PC-9 (cell line): ENCODE data around the gene WIPF1. TPM values are rescaled to one million over a fixed set of nuclear protein-coding genes. Genes with fewer than 3 reads are reported as not detected.

ENCODE experiments used
- BruUV-seq: library from RNA; stranded (reverse); fragments of 400-500 nt; replicated peaks from 2 replicates; lab custom pipeline; 2021; lab: Mats Ljungman, UMichigan
- CTCF ChIA-PET: fragments of 300-600 bp; sonication (Branson Sonifier 250); formaldehyde crosslinking; loops from one replicate; lab custom pipeline; 2022; ENCODE audit warnings: antibody characterized with exemption; lab: Charles Lee
- POLR2A ChIA-PET: fragments of 300-600 bp; sonication (Branson Sonifier 250); formaldehyde crosslinking; loops from one replicate; lab custom pipeline; 2022; ENCODE audit warnings: antibody characterized with exemption; ENCODE audit not compliant: unreplicated experiment; lab: Charles Lee
- DNase-seq, 2 experiments: peaks; one replicate each; pipeline versions ENCODE4 v3.0.0 to v3.0.0-alpha.2; 2015 to 2022; ENCODE audit warnings: mixed read lengths in 1 of 2
- H2AFZ ChIP-seq: fragments of 200-600 bp; sonication (generic); 2 replicates; pipeline ENCODE4 v1.8.1; 2017; ENCODE audit warnings: antibody characterized with exemption
- H3F3A ChIP-seq: fragments of 200-600 bp; sonication (generic); 2 replicates; pipeline ENCODE4 v1.8.1; 2017; ENCODE audit warnings: antibody characterized with exemption, mild to moderate bottlenecking, low read depth; ENCODE audit not compliant: insufficient read depth
- H3K27ac ChIP-seq: fragments of 200-600 bp; sonication (generic); 2 replicates; pipeline ENCODE4 v1.6.1; 2016; ENCODE audit warnings: mixed run types
- H3K27me3 ChIP-seq: fragments of 200-600 bp; sonication (generic); 2 replicates; pipeline ENCODE4 v1.6.1; 2016; ENCODE audit warnings: low read depth, mixed run types; ENCODE audit not compliant: insufficient read depth
- H3K36me3 ChIP-seq: fragments of 200-600 bp; sonication (generic); 2 replicates; pipeline ENCODE4 v1.6.1; 2016; ENCODE audit warnings: low read depth, mixed run types
- H3K4me1 ChIP-seq: fragments of 200-600 bp; sonication (generic); replicated peaks from 2 replicates; pipeline ENCODE4 v1.6.1; 2016; ENCODE audit warnings: mixed run types; ENCODE audit not compliant: insufficient read depth
- H3K4me2 ChIP-seq: fragments of 200-600 bp; sonication (generic); 2 replicates; pipeline ENCODE4 v1.6.1; 2017; ENCODE audit warnings: mixed run types
- H3K4me3 ChIP-seq: fragments of 200-600 bp; sonication (generic); 2 replicates; pipeline ENCODE4 v1.6.1; 2016; ENCODE audit warnings: mixed run types
- H3K79me2 ChIP-seq: fragments of 200-600 bp; sonication (generic); 2 replicates; pipeline ENCODE4 v1.6.1; 2017; ENCODE audit warnings: low read depth, mixed run types
- H3K9me2 ChIP-seq: fragments of 200-600 bp; sonication (generic); 2 replicates; pipeline ENCODE4 v1.8.1; 2017; ENCODE audit warnings: mild to moderate bottlenecking; ENCODE audit not compliant: insufficient read depth
- H3K9me3 ChIP-seq: fragments of 200-600 bp; sonication (generic); 2 replicates; pipeline ENCODE4 v1.8.1; 2016; ENCODE audit warnings: low read depth; ENCODE audit not compliant: insufficient read depth
- H4K20me1 ChIP-seq: fragments of 200-600 bp; sonication (generic); 2 replicates; pipeline ENCODE4 v1.8.1; 2017; ENCODE audit not compliant: insufficient read depth
- CTCF ChIP-seq: fragments of 200-600 bp; sonication (generic); conservative IDR thresholded peaks from 2 replicates; pipeline ENCODE4 v1.6.1; 2017; ENCODE audit warnings: mixed run types, antibody characterized with exemption, mild to moderate bottlenecking, moderate library complexity
- EZH2 ChIP-seq: fragments of 200-600 bp; sonication (generic); IDR thresholded peaks from 2 replicates; pipeline ENCODE4 v1.8.0; 2017; ENCODE audit warnings: antibody characterized with exemption, low read depth
- intact Hi-C: fragments of 100-400 bp; cut with micrococcal nuclease; formaldehyde crosslinking; loops from one replicate; pipeline ENCODE4 v1.10.0; 2022; ENCODE audit not compliant: unreplicated experiment
- total RNA-seq: library from RNA; stranded (reverse); gene quantifications from 2 replicates; pipeline ENCODE4 v1.2.3, GENCODE V29; 2021

The WIPF1 gene
- total RNA-seq, 1 experiment from 2014 or later = 0.46 TPM

DNA sequence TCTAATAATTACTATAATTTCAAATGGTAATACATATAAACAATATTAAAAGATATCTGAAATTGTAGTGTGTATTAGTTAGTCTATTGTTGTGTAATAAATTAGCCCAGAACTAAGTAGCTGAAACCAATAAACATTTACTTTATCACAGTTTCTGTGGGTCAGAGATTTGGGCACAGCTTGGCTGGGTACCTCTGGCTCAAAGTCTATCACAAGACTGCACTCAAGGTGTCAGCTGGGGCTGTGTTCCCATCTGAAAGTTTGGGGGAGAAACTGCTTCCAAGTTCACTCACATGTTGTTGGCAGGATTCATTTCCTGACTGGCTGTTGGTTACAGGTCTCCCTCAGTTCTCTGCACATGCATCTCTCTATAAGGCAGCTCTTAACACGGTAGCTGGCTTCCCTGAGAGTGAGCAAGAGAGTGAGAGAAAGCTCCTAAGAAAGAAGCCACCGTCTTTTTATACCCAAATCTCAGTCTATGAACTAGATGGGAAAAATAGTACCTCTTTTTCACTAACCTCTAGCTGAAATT lies 25.6 kb upstream of the WIPF1 start:
- no peak for TF ChIP-seq EZH2
- no peak for TF ChIP-seq CTCF
- intact Hi-C loops = no loop called here
- no peaks in the 10 kb centered on the region for H3K9me3 ChIP-seq
- H2AFZ ChIP-seq = no peak overlapping the region
- no peaks in the 10 kb centered on the region for H3K27me3 ChIP-seq
- no peak overlapping the region for H3K4me2 ChIP-seq
- H3K4me1 ChIP-seq = no peaks in the 10 kb centered on the region
- no peaks in the 10 kb centered on the region for H3K9me2 ChIP-seq
- no peaks in the 10 kb centered on the region for H4K20me1 ChIP-seq
- H3K36me3 ChIP-seq = no peaks in the 10 kb centered on the region
- CTCF ChIA-PET = interaction anchor here (0.6 kb wide), 2 partner anchors 75 to 455 kb away, joined by 3 read pairs; no protein-coding TSS in a partner anchor
- H3K27ac ChIP-seq = no peak overlapping the region
- no TSS peak for BruUV-seq
- H3K4me3 ChIP-seq = no peak overlapping the region
- H3K79me2 ChIP-seq = no peaks in the 10 kb centered on the region
- POLR2A ChIA-PET = no interaction called here
- H3F3A ChIP-seq = no peaks in the 10 kb centered on the region
- DNase-seq = no peak

DNA sequence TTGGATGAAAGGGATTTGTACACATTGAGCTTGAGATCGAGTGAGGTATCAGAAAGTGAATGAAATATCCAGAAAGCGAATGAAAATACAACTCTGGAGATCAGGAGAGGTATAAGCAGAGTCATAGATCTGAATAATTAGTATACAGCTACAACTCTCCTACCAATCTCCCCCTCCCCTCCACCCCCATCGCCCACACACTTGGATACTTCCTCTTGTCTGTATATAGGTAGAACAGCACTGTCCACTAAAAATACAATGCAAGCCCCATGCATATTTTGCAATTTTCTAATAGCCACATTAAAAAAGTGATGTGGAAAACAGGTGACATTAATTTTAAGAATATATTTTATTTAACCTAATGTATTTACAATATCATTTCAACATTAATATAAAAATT lies 23.7 kb upstream of the WIPF1 start:
- Histone ChIP-seq H3K4me2 (no peak overlapping the region), H3K9me2 (no peaks in the 10 kb centered on the region), H3K27ac (no peak overlapping the region), H3K79me2 (no peaks in the 10 kb centered on the region), H3K36me3 (no peaks in the 10 kb centered on the region), H4K20me1 (no peaks in the 10 kb centered on the region), H3K4me3 (no peak overlapping the region), H3K4me1 (no peaks in the 10 kb centered on the region), H3F3A (no peaks in the 10 kb centered on the region), H3K9me3 (no peaks in the 10 kb centered on the region), H2AFZ (no peak overlapping the region), H3K27me3 (no peaks in the 10 kb centered on the region)
- CTCF ChIA-PET = no interaction called here
- POLR2A ChIA-PET = no interaction called here
- DNase-seq = no peak
- intact Hi-C loops = no loop called here
- TF ChIP-seq EZH2 (no peak), CTCF (no peak)
- BruUV-seq = no TSS peak

- no peak overlapping the region for H3K4me3 ChIP-seq
- peaks cover 5% of the 10 kb centered on the region for H3K9me3 ChIP-seq
- no peaks in the 10 kb centered on the region for H3K79me2 ChIP-seq
- CTCF ChIA-PET = no interaction called here
- no peak for DNase-seq
- no peaks in the 10 kb centered on the region for H3K36me3 ChIP-seq
- no TSS peak for BruUV-seq
- peaks cover 21% of the 10 kb centered on the region for H3K4me1 ChIP-seq
- POLR2A ChIA-PET = interaction anchor here (0.6 kb wide), 1 partner anchor 52 kb away, joined by 4 read pairs; no protein-coding TSS in a partner anchor
- no peaks in the 10 kb centered on the region for H3K9me2 ChIP-seq
- no peaks in the 10 kb centered on the region for H3K27me3 ChIP-seq
- no peak overlapping the region for H3K4me2 ChIP-seq
- intact Hi-C loops = no loop called here
- no peak overlapping the region for H3K27ac ChIP-seq
- peaks cover 8% of the 10 kb centered on the region; the same call in 1 of the 2 replicates for H3F3A ChIP-seq
- TF ChIP-seq EZH2 (no peak), CTCF (no peak)
- no peak overlapping the region for H2AFZ ChIP-seq
- no peaks in the 10 kb centered on the region for H4K20me1 ChIP-seq
Measured at GRCh38 chr2:174618179-174618578, 20.6 kb upstream of the WIPF1 start.
